K562 (cell line): ENCODE data around the gene SLC39A13. TPM values are rescaled to one million over a fixed set of nuclear protein-coding genes. Genes with fewer than 3 reads are reported as not detected.

Experiments
- CBX3 ChIP-seq, 2 experiments: IDR thresholded peaks; 1 replicate in 1 of 2; 2 replicates in 1 of 2; pipeline ENCODE4 v1.6.1; 2012; ENCODE audit warnings: inconsistent platforms in 2 of 2, low read length in 2 of 2, borderline replicate concordance in 1 of 2, control low read depth in 1 of 2
- CCNT2 ChIP-seq: IDR thresholded peaks from 2 replicates; pipeline ENCODE4 v1.6.1; 2011; ENCODE audit warnings: borderline replicate concordance, low read depth, mild to moderate bottlenecking, moderate library complexity, mixed read lengths, low read length; ENCODE audit not compliant: insufficient read length; ENCODE audit errors: extremely low read depth
- KHSRP ChIP-seq: fragments of 450-650 bp; IDR thresholded peaks from 2 replicates; pipeline ENCODE4 v1.6.1; 2017
- NKRF ChIP-seq: fragments of 450-650 bp; IDR thresholded peaks from 2 replicates; pipeline ENCODE4 v1.6.1; 2016; ENCODE audit warnings: borderline replicate concordance
- NR2C1 ChIP-seq, 2 experiments: fragments of 450-650 bp; IDR thresholded peaks; 2 replicates each; pipeline ENCODE4 v1.6.1; 2017; ENCODE audit warnings: mild to moderate bottlenecking in 2 of 2, antibody characterized with exemption in 1 of 2, inconsistent platforms in 1 of 2, missing compliant biosample characterization in 1 of 2, missing genetic modification characterization in 1 of 2
- PBX2 ChIP-seq, 2 experiments: IDR thresholded peaks in 1 of 2; conservative IDR thresholded peaks in 1 of 2; 2 replicates each; pipeline ENCODE4 v1.6.1; 2016; ENCODE audit warnings: low read depth in 2 of 2, mild to moderate bottlenecking in 1 of 2, missing compliant biosample characterization in 1 of 2, missing genetic modification characterization in 1 of 2, moderate library complexity in 1 of 2
- RBM15 ChIP-seq: fragments of 200-400 bp; formaldehyde crosslinking; IDR thresholded peaks from 2 replicates; pipeline ENCODE4 v1.6.1; 2018; ENCODE audit warnings: mild to moderate bottlenecking, low read length, moderate library complexity; ENCODE audit not compliant: insufficient read depth
- RUNX1 ChIP-seq: sonication (generic); IDR thresholded peaks from 2 replicates; pipeline ENCODE4 v1.6.1; 2016; ENCODE audit warnings: antibody characterized with exemption, low read depth
- THRB ChIP-seq: fragments of 450-650 bp; formaldehyde crosslinking; conservative IDR thresholded peaks from 2 replicates; pipeline ENCODE4 v1.4.0; 2022; ENCODE audit warnings: mild to moderate bottlenecking, missing genetic modification characterization
- YY1 ChIP-seq, 3 experiments: IDR thresholded peaks; 2 replicates each; pipeline ENCODE4 v1.6.1; 2011; ENCODE audit warnings: low read length in 2 of 3, mild to moderate bottlenecking in 2 of 3, moderate library complexity in 2 of 3, borderline replicate concordance in 1 of 3, control low read depth in 1 of 3, low read depth in 1 of 3; ENCODE audit not compliant: insufficient read depth in 3 of 3, insufficient replicate concordance in 2 of 3, control insufficient read depth in 1 of 3, insufficient read length in 1 of 3; ENCODE audit errors: extremely low read depth in 1 of 3
- ZBTB5 ChIP-seq: fragments of 450-650 bp; IDR thresholded peaks from 2 replicates; pipeline ENCODE4 v1.6.1; 2017; ENCODE audit warnings: antibody characterized with exemption
- ZNF224 ChIP-seq: sonication (generic); formaldehyde crosslinking; IDR thresholded peaks from 2 replicates; pipeline ENCODE4 v1.8.0; 2022; ENCODE audit warnings: mild to moderate bottlenecking, missing genetic modification reagents
- polyA plus RNA-seq, 8 experiments: library from polyadenylated mRNA; depleted of rRNA in 4 of 8; stranded (reverse) in 5 of 8; unstranded in 3 of 8; fragments of >200 nt; fragmentation: Nextera tagmentation in 2 of 8; fragmentation: Illumina TruSeq in 1 of 8; extraction: Ambion mirVana in 2 of 8; extraction: Trizol in 1 of 8; gene quantifications; 2 replicates each; pipeline versions ENCODE4 v1.2.1 to v1.2.3, GENCODE V29; 2011 to 2014; ENCODE audit warnings: inconsistent platforms in 1 of 8, missing spikeins in 1 of 8
- total RNA-seq, 7 experiments: library from RNA; depleted of rRNA in 6 of 7; stranded (reverse); fragments of >200 nt in 6 of 7; fragmentation: Illumina TruSeq in 2 of 7; extraction: Trizol in 2 of 7; gene quantifications; 2 replicates each; pipeline versions ENCODE4 v1.2.1 to v1.2.3, GENCODE V29; 2011 to 2021; ENCODE audit warnings: low replicate concordance in 1 of 7
- TF ChIP-seq, protein P1 (sequence below), 2 experiments: fragments of 450-650 bp in 1 of 2; IDR thresholded peaks; 2 replicates each; pipeline ENCODE4 v1.6.1; 2011 to 2017; ENCODE audit warnings: low read depth in 2 of 2, antibody characterized with exemption in 1 of 2, borderline replicate concordance in 1 of 2, low read length in 1 of 2, mild to moderate bottlenecking in 1 of 2, mixed read lengths in 1 of 2; ENCODE audit not compliant: control insufficient read depth in 1 of 2

SLC39A13 gene
- total and polyA plus RNA-seq, 9 of the 15 experiments (the other 6 are each of a cell fraction or from before 2014, with no cell fraction given): 0.17 to 15.9 (median 3.2) TPM

DNA sequence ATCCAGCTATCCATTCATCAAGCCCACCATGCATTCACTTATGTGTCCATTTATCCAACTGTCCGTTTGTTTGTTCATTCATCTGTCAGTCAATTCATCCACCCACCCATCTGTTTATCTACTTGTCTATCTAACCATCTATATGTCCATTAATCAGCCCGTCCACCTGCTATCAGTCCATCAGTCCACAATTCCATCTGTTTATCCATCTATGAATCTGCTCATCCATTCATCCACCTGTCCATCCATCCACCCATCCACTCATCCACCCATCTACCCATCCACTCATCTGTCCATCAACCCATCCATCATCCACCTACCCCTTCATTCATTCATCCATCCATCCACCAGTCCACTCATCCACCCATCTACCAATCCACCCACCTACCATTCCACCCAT lies 29.1 kb upstream of the SLC39A13 start (continued):
- TF ChIP-seq PBX2 (CRISPR knock-in tag; IDR thresholded peaks at IDR 0.05; ENCODE audit: low read depth) (no peak), PBX2 (tag; conservative IDR thresholded peaks at IDR 0.05; ENCODE audit: low read depth) (0 out of 2 replicates have a peak, but pooled peaks have one; percentile 35), CBX3 (IDR thresholded peaks at IDR 0.05; ENCODE audit: borderline replicate concordance in 1 of 2, low read length in 2 of 2) (no peak), THRB (CRISPR knock-in tag) (no peak; the same call in 1 of the 2 replicates), RBM15 (no peak), RUNX1 (no peak), ZBTB5 (peak; percentile 20; the same call in 1 of the 2 replicates), NKRF (peak; percentile 46; the same call in 1 of the 2 replicates), ZNF224 (CRISPR knock-in tag) (no peak), YY1 (IDR thresholded peaks at IDR 0.05; ENCODE audit: borderline replicate concordance in 1 of 3, control insufficient read depth in 1 of 3, extremely low read depth in 1 of 3, insufficient read depth in 3 of 3, insufficient read length in 1 of 3, insufficient replicate concordance in 2 of 3, low read depth in 1 of 3, low read length in 2 of 3) (no peak), KHSRP (0 out of 2 replicates have a peak, but pooled peaks have one; percentile 43), NR2C1 (IDR thresholded peaks at IDR 0.05) (no peak), NR2C1 (tag; IDR thresholded peaks at IDR 0.05) (no peak), CCNT2 (no peak)
- TF ChIP-seq, protein P1, sequence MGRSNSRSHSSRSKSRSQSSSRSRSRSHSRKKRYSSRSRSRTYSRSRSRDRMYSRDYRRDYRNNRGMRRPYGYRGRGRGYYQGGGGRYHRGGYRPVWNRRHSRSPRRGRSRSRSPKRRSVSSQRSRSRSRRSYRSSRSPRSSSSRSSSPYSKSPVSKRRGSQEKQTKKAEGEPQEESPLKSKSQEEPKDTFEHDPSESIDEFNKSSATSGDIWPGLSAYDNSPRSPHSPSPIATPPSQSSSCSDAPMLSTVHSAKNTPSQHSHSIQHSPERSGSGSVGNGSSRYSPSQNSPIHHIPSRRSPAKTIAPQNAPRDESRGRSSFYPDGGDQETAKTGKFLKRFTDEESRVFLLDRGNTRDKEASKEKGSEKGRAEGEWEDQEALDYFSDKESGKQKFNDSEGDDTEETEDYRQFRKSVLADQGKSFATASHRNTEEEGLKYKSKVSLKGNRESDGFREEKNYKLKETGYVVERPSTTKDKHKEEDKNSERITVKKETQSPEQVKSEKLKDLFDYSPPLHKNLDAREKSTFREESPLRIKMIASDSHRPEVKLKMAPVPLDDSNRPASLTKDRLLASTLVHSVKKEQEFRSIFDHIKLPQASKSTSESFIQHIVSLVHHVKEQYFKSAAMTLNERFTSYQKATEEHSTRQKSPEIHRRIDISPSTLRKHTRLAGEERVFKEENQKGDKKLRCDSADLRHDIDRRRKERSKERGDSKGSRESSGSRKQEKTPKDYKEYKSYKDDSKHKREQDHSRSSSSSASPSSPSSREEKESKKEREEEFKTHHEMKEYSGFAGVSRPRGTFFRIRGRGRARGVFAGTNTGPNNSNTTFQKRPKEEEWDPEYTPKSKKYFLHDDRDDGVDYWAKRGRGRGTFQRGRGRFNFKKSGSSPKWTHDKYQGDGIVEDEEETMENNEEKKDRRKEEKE (IDR thresholded peaks at IDR 0.05; ENCODE audit: borderline replicate concordance in 1 of 2, control insufficient read depth in 1 of 2, low read depth in 2 of 2, low read length in 1 of 2): 0 out of 4 replicates have a peak, but pooled peaks of 1 of the 2 experiments have one; percentile 16
